ENCODE data around the gene SARDH. TPM values are rescaled to one million over a fixed set of nuclear protein-coding genes. Genes with fewer than 3 reads are reported as not detected.

Gene SARDH
- polyA plus RNA-seq, 1 donor, result 4.5 TPM

- WGBS (ENCODE audit: insufficient coverage, low lambda C conversion rate), result no CpG with 5 or more reads among the region's 8 CpGs
- no peaks in the 10 kb centered on the region for H3K9me3 ChIP-seq (ENCODE audit: control insufficient read depth, low read depth, low read length)
- DNase-seq, result no peak
- no peak overlapping the region for H3K4me3 ChIP-seq (ENCODE audit: low read length)
- H3K36me3 ChIP-seq (ENCODE audit: control insufficient read depth, insufficient read depth, low read length), result no peaks in the 10 kb centered on the region
- H3K27me3 ChIP-seq (ENCODE audit: control insufficient read depth, insufficient read depth, low read length), result peaks cover 34% of the 10 kb centered on the region
- H3K27ac ChIP-seq (ENCODE audit: low read length), result no peak overlapping the region
- H3K4me1 ChIP-seq (ENCODE audit: control insufficient read depth, insufficient read depth, low read length), result no peaks in the 10 kb centered on the region
These were observed 118.4 kb downstream of the SARDH start for GRCh38 chr9:133619791-133620190.

- H3K27ac ChIP-seq (ENCODE audit: low read length), result no peak overlapping the region
- H3K4me3 ChIP-seq (ENCODE audit: low read length), result no peak overlapping the region
- H3K36me3 ChIP-seq (ENCODE audit: control insufficient read depth, insufficient read depth, low read length), result no peaks in the 10 kb centered on the region
- no CpG with 5 or more reads among the region's 10 CpGs for WGBS (ENCODE audit: insufficient coverage, low lambda C conversion rate)
- H3K27me3 ChIP-seq (ENCODE audit: control insufficient read depth, insufficient read depth, low read length), result peaks cover 39% of the 10 kb centered on the region
- H3K9me3 ChIP-seq (ENCODE audit: control insufficient read depth, low read depth, low read length), result no peaks in the 10 kb centered on the region
- DNase-seq, result no peak
- no peaks in the 10 kb centered on the region for H3K4me1 ChIP-seq (ENCODE audit: control insufficient read depth, insufficient read depth, low read length)
These were observed 119.4 kb downstream of the SARDH start for GRCh38 chr9:133618726-133619125.

GRCh38 chr9:133616643-133617405, 121.3 kb downstream of the SARDH start:
- Histone ChIP-seq H3K4me1 (ENCODE audit: control insufficient read depth, insufficient read depth, low read length) (no peaks in the 10 kb centered on the region), H3K4me3 (ENCODE audit: low read length) (no peak overlapping the region), H3K9me3 (ENCODE audit: control insufficient read depth, low read depth, low read length) (no peaks in the 10 kb centered on the region), H3K27me3 (ENCODE audit: control insufficient read depth, insufficient read depth, low read length) (peaks cover 40% of the 10 kb centered on the region), H3K27ac (ENCODE audit: low read length) (no peak overlapping the region), H3K36me3 (ENCODE audit: control insufficient read depth, insufficient read depth, low read length) (no peaks in the 10 kb centered on the region)
- DNase-seq, result no peak
- no CpG with 5 or more reads among the region's 13 CpGs for WGBS (ENCODE audit: insufficient coverage, low lambda C conversion rate)

- H3K4me3 ChIP-seq (ENCODE audit: low read length), result no peak overlapping the region
- H3K4me1 ChIP-seq (ENCODE audit: control insufficient read depth, insufficient read depth, low read length), result no peaks in the 10 kb centered on the region
- H3K27me3 ChIP-seq (ENCODE audit: control insufficient read depth, insufficient read depth, low read length), result peaks cover 44% of the 10 kb centered on the region
- no peak for DNase-seq
- H3K36me3 ChIP-seq (ENCODE audit: control insufficient read depth, insufficient read depth, low read length), result no peaks in the 10 kb centered on the region
- no peaks in the 10 kb centered on the region for H3K9me3 ChIP-seq (ENCODE audit: control insufficient read depth, low read depth, low read length)
- no CpG with 5 or more reads among the region's 13 CpGs for WGBS (ENCODE audit: insufficient coverage, low lambda C conversion rate)
- no peak overlapping the region for H3K27ac ChIP-seq (ENCODE audit: low read length)
These were observed 122.5 kb downstream of the SARDH start for GRCh38 chr9:133615606-133616188.

- Histone ChIP-seq H3K27me3 (ENCODE audit: control insufficient read depth, insufficient read depth, low read length) (peaks cover 47% of the 10 kb centered on the region), H3K4me1 (ENCODE audit: control insufficient read depth, insufficient read depth, low read length) (no peaks in the 10 kb centered on the region), H3K36me3 (ENCODE audit: control insufficient read depth, insufficient read depth, low read length) (no peaks in the 10 kb centered on the region), H3K4me3 (ENCODE audit: low read length) (no peak overlapping the region), H3K27ac (ENCODE audit: low read length) (no peak overlapping the region), H3K9me3 (ENCODE audit: control insufficient read depth, low read depth, low read length) (no peaks in the 10 kb centered on the region)
- WGBS (ENCODE audit: insufficient coverage, low lambda C conversion rate), result no CpG with 5 or more reads among the region's 16 CpGs
- no peak for DNase-seq
These were observed 123.0 kb downstream of the SARDH start for GRCh38 chr9:133615186-133615585.

GRCh38 chr9:133614678-133615077, 123.5 kb downstream of the SARDH start:
- no peak overlapping the region for H3K27ac ChIP-seq (ENCODE audit: low read length)
- no peak overlapping the region for H3K4me3 ChIP-seq (ENCODE audit: low read length)
- DNase-seq, result no peak
- 67% methylated on average over 3 of the region's 5 CpGs for WGBS (ENCODE audit: insufficient coverage, low lambda C conversion rate)
- peaks cover 50% of the 10 kb centered on the region for H3K27me3 ChIP-seq (ENCODE audit: control insufficient read depth, insufficient read depth, low read length)
- no peaks in the 10 kb centered on the region for H3K9me3 ChIP-seq (ENCODE audit: control insufficient read depth, low read depth, low read length)
- H3K36me3 ChIP-seq (ENCODE audit: control insufficient read depth, insufficient read depth, low read length), result no peaks in the 10 kb centered on the region
- no peaks in the 10 kb centered on the region for H3K4me1 ChIP-seq (ENCODE audit: control insufficient read depth, insufficient read depth, low read length)

- no peaks in the 10 kb centered on the region for H3K36me3 ChIP-seq (ENCODE audit: control insufficient read depth, insufficient read depth, low read length)
- no peak overlapping the region for H3K27ac ChIP-seq (ENCODE audit: low read length)
- WGBS (ENCODE audit: insufficient coverage, low lambda C conversion rate), result no CpG with 5 or more reads among the region's 10 CpGs
- no peak overlapping the region for H3K4me3 ChIP-seq (ENCODE audit: low read length)
- H3K9me3 ChIP-seq (ENCODE audit: control insufficient read depth, low read depth, low read length), result no peaks in the 10 kb centered on the region
- no peaks in the 10 kb centered on the region for H3K4me1 ChIP-seq (ENCODE audit: control insufficient read depth, insufficient read depth, low read length)
- peaks cover 54% of the 10 kb centered on the region for H3K27me3 ChIP-seq (ENCODE audit: control insufficient read depth, insufficient read depth, low read length)
- no peak for DNase-seq
These were observed 124.1 kb downstream of the SARDH start for GRCh38 chr9:133614056-133614455.

Other genes with a start within 250 kb of the SARDH start
- 0.13 TPM for gene MYMK, start 213.4 kb downstream of the SARDH start, polyA plus RNA-seq
- 0.69 TPM for gene ADAMTSL2, start 203.6 kb downstream of the SARDH start, polyA plus RNA-seq
- 0.09 TPM for gene FAM163B, start 129.0 kb downstream of the SARDH start, polyA plus RNA-seq
- gene DBH, start 102.0 kb downstream of the SARDH start, polyA plus RNA-seq, result 0.66 TPM